Omental fat pad (tissue), 4 donors: ENCODE results near the gene ACVRL1. TPM values are rescaled to one million over a fixed set of nuclear protein-coding genes. Genes with fewer than 3 reads are reported as not detected.
A peak's percentile ranks its signal among the peaks of the same experiment; 100 is the strongest.

ENCODE experiments used
- ATAC-seq: fragments of 150-250 bp; one replicate; pipeline ENCODE4 v1.9.1; 2016; ENCODE audit warnings: mild to moderate bottlenecking, moderate library complexity; ENCODE audit not compliant: low FRiP score
- DNase-seq: peaks from one replicate; pipeline ENCODE4 v3.0.0-alpha.2; 2019; ENCODE audit warnings: low spot score
- total RNA-seq, 4 donors: library from RNA; depleted of rRNA; stranded (reverse); fragments of >200 nt; gene quantifications; one replicate each; pipeline ENCODE4 v1.1.0, GENCODE V29; 2016
- TF ChIP-seq, protein P1 (sequence below), 3 donors: fragments of 450-650 bp; IDR thresholded peaks; one replicate each; pipeline ENCODE4 v1.5.1; 2016 to 2017; ENCODE audit warnings: antibody characterized with exemption in 3 of 3, mild to moderate bottlenecking in 3 of 3, moderate library complexity in 2 of 3

ACVRL1 gene
- total RNA-seq, 4 donors from 2014 or later = 69.3 to 593 (median 113) TPM

DNA sequence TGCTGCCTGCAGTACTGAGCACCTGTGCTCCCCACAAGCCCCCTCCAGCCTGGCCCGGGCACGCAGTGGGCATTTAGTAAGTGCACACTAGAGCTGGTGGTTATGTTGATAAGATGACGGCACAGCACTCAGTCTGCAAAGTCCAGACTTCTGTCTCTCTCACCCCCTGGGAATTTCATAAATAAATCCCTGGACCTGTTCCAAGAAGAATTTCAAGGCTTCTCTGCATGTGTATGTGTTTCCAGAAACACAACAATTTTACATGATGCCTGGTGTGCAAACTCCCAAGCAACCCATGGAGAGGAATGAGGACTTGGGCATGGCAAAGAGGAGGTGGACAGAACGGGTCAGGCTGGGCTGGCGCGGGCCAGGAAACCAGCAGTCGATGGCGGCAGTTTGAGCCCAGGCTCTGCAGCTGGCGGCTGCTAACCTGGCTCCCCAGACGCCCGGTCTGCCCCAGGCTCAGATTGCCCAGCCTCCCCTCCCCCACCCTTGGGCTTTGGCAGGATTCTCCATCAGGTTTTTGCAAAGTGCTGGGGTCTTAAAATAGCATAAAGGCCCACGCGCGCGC lies 33.8 kb downstream of the ACVRL1 start:
- TF ChIP-seq, protein P1, sequence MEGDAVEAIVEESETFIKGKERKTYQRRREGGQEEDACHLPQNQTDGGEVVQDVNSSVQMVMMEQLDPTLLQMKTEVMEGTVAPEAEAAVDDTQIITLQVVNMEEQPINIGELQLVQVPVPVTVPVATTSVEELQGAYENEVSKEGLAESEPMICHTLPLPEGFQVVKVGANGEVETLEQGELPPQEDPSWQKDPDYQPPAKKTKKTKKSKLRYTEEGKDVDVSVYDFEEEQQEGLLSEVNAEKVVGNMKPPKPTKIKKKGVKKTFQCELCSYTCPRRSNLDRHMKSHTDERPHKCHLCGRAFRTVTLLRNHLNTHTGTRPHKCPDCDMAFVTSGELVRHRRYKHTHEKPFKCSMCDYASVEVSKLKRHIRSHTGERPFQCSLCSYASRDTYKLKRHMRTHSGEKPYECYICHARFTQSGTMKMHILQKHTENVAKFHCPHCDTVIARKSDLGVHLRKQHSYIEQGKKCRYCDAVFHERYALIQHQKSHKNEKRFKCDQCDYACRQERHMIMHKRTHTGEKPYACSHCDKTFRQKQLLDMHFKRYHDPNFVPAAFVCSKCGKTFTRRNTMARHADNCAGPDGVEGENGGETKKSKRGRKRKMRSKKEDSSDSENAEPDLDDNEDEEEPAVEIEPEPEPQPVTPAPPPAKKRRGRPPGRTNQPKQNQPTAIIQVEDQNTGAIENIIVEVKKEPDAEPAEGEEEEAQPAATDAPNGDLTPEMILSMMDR (IDR thresholded peaks at IDR 0.05) = no peak
- DNase-seq (no peak), ATAC-seq (no peak)

DNA sequence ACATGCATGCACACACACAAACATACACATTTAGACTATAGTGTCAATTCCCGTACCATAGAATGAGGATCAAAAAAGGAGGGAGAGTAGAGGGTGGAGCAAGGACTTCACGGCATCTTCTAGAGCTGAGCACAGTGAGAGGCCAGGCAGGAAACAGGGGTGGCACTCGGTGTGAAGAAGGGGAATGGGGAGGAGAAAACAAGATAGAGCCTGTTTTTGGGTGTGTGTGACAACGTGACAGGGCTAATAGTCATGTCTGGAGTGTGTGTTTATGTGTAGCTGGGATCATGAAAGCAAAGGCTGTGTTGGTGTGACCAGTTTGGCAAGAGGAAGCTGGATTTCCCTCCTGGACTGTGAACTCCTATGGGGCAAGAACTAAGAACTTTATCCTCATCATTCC lies 34.3 kb downstream of the ACVRL1 start:
- no peak for ATAC-seq

DNA sequence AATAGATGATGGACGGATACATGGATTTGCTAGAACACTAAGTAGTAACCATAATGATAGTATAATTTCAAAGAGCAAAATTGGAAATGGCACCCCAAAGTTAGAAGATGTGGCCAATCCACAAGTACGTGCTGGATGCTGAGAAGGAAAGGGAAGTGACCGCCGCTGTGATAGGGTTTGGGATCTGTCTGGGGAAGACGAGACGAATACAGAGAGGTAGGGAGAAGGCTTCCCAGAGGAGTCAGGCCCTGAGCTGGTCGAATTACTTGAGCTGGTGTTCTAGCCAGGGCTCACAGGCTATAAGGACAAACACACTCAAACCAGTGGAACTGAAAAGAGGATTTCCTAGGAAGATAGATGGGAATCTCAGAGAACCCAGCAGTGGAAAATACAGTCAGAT lies 34.8 kb downstream of the ACVRL1 start:
- TF ChIP-seq, protein P1 (IDR thresholded peaks at IDR 0.05) = no peak
- DNase-seq = no peak
- peak; percentile 41 for ATAC-seq

More for the DNA sequence above, 34.3 kb downstream of the ACVRL1 start:
- no peak for DNase-seq
- TF ChIP-seq, protein P1 (IDR thresholded peaks at IDR 0.05) = no peak

DNA sequence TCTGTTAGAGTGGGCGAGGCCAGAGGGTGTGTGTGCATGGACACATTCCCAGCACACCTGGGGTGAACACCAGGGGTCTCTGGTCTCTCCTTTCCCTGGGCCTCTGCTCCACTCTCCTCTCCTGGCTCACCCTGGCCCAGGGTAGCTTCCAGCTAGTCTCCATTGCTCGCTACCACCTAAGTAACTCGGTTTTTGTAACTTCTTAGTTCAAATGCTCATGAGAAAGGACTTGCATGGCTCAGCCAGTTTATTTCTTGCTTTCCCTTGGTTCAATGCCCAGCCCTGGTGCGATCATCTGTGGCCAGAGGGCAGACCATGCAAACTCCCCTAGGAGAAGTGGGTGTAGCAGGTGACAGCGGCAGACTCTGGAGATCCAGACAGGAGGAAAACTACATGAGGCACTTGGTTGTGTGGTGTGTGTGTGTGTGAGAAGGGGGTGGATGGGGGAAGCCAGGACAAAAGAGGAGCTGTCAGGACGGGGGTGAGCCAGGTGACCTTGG lies 35.2 kb downstream of the ACVRL1 start:
- DNase-seq (no peak), ATAC-seq (peak; percentile 19)
- TF ChIP-seq, protein P1 (IDR thresholded peaks at IDR 0.05) = no peak

DNA sequence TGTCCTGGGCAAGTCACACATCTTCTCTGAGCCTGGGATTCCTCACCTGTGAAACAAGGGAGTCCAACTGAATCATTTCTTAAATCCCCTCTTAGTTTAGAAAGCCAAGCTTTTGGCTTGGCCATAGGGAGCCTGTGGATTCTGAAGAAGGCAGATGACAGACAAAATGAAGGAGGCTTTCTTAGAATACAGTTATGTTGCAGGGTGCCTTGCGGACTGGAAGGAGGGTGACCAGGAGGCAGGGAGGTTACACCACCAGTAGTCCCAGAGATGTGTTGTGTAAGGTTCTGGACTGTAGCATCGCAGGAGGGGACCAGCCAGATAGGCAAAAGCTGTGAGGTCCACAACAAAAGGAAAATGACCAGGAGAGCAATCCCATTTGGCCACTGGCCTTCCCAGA lies 36.0 kb downstream of the ACVRL1 start:
- TF ChIP-seq, protein P1 (IDR thresholded peaks at IDR 0.05) = no peak
- ATAC-seq = no peak

DNA sequence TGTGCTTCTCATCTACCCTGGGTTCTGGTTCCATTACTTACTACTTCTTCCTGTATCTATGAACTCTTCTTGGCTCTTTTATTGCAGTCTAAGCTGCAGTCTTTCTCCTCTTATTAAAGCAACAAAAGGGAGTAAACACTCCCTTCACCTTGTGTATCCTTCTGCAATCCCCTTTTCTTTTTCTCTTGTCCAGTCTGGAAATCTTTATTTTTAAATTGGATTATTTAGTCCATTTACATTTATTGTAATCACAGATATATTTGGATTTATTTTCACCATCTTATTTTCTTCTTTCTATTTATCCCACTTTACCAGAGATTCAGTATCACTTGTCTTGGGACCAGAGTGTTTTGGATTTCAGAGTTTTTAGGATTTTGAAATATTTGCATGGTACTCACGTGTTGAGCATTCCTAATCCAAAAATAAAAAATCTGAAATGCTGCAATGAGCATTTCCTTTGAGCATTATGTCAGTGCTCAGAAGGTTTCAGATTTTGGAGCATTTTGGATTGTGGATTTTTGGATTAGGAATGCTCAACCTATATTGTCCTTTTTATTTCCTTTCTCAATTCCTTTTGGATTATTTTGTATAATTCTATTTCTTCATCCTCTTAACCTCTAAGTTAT lies 37.4 kb downstream of the ACVRL1 start:
- TF ChIP-seq, protein P1 (IDR thresholded peaks at IDR 0.05) = no peak
- DNase-seq (no peak), ATAC-seq (no peak)

More for the DNA sequence above, 36.0 kb downstream of the ACVRL1 start:
- no peak for DNase-seq
